Activated naive CD8-positive, alpha-beta T cell treated with anti-CD3 and anti-CD28 coated beads for 36 hours (primary cell): ENCODE measurements around the gene ABCC4. TPM values are rescaled to one million over a fixed set of nuclear protein-coding genes. Genes with fewer than 3 reads are reported as not detected.

Experiments
- DNase-seq: peaks from one replicate; pipeline ENCODE4 v3.0.0; 2021
- H3K27ac Mint-ChIP-seq: one replicate; pipeline ENCODE4 v1.8.0; 2022; ENCODE audit warnings: mild to moderate bottlenecking, moderate library complexity, mixed read lengths
- H3K27me3 Mint-ChIP-seq: one replicate; pipeline ENCODE4 v1.8.0; 2022; ENCODE audit warnings: mild to moderate bottlenecking, mixed read lengths
- H3K36me3 Mint-ChIP-seq: one replicate; pipeline ENCODE4 v1.8.0; 2021; ENCODE audit warnings: mild to moderate bottlenecking, mixed read lengths
- H3K4me1 Mint-ChIP-seq: one replicate; pipeline ENCODE4 v1.8.0; 2021; ENCODE audit warnings: mixed read lengths
- H3K4me3 Mint-ChIP-seq: one replicate; pipeline ENCODE4 v1.8.0; 2022; ENCODE audit warnings: mild to moderate bottlenecking, moderate library complexity, mixed read lengths
- H3K9me3 Mint-ChIP-seq: one replicate; pipeline ENCODE4 v1.8.0; 2022; ENCODE audit warnings: mixed read lengths
- total RNA-seq, 2 experiments: library from RNA; stranded (reverse); gene quantifications; one replicate each; pipeline ENCODE4 v1.2.3, GENCODE V29; 2021

ABCC4 gene
- total RNA-seq, 2 experiments from 2014 or later = 11.4 to 11.6 TPM

DNA sequence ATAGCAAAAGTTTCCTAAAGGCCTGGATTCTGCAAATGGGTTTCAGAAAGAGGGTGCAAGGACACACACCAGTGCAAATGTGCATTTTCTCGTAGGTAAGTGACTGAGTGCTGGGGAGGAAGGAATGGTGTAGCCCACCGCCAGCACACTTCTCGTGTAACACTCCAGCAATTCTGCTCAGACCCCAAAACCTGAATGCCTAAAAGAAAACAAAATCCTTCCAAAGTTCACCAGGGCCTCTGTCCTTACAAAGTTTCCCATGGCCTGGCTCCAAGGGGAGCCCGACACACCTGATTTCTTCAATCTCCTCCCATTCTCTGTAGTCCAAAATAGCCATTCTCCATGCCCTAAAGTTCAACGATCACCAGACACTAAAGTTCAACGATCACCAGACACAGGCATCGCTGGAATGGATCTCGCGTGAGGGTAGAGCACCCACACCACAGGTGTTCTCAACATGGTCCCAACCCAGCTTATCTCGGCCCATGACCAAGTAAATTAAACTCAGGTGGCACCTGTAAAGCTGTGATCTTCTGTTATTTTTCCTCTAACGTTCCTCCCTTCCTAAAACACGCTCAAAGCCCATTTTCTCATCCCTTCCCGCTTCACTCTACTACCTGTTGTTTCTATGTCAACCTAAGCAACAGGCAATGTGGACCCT lies 46.0 kb downstream of the ABCC4 start:
- DNase-seq = no peak
- Mint-ChIP-seq H3K36me3 (peaks cover 14% of the 10 kb centered on the region), H3K9me3 (no peaks in the 10 kb centered on the region), H3K4me1 (peaks cover 14% of the 10 kb centered on the region), H3K4me3 (no peak overlapping the region), H3K27me3 (no peaks in the 10 kb centered on the region), H3K27ac (no peak overlapping the region)

GRCh38 chr13:95254339-95254738 lies 46.9 kb downstream of the ABCC4 start:
- no peak for DNase-seq
- Mint-ChIP-seq H3K36me3 (peaks cover 12% of the 10 kb centered on the region), H3K9me3 (no peaks in the 10 kb centered on the region), H3K4me1 (peaks cover 16% of the 10 kb centered on the region), H3K27me3 (no peaks in the 10 kb centered on the region), H3K4me3 (no peak overlapping the region), H3K27ac (no peak overlapping the region)

DNA sequence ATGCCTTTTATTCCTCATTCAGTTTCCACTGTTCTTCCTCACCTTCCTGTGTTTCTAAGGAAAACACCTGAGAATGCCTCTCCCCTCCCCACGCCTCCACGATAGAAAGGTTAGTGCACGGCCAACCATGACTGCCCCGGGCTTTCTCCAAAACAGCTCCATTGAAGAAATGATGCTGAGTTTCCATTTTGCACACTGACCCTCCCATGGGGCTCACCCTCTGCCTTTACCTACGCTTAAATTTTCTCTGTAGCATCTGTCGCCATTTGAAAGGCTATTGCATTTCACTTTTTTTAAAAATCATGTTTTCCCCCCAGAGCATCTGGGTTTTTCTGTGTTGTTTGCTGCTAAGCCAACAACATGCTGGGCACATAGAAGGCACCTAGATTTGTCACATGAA lies 48.2 kb downstream of the ABCC4 start:
- no peak for DNase-seq
- peaks cover 7% of the 10 kb centered on the region for H3K36me3 Mint-ChIP-seq

DNA sequence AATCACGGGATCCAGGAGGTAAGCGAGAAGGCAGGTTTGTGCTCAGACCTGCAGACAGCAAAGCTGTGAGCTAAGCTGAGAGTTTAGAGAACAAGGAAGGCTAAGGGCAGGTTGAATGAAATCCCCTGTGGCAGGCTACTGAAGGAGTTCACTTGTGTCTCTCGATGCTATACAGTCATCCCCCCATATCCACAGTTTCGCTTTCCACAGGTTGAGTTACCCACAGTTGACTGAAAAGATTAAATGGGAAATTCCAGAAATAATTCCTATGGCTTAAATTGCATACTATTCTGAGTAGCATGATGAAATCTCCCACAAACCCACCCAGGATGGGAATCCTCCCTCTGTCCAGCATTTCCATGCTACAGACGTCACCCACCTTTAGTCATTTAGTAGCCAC lies 49.6 kb downstream of the ABCC4 start:
- peaks cover 4% of the 10 kb centered on the region for H3K36me3 Mint-ChIP-seq
- H3K4me1 Mint-ChIP-seq = peaks cover 16% of the 10 kb centered on the region
- no peak overlapping the region for H3K4me3 Mint-ChIP-seq
- H3K9me3 Mint-ChIP-seq = no peaks in the 10 kb centered on the region
- no peak for DNase-seq
- H3K27me3 Mint-ChIP-seq = no peaks in the 10 kb centered on the region
- H3K27ac Mint-ChIP-seq = peak overlapping the region; percentile 27

More for the DNA sequence above, 48.2 kb downstream of the ABCC4 start:
- no peak overlapping the region for H3K4me3 Mint-ChIP-seq
- no peak overlapping the region for H3K27ac Mint-ChIP-seq
- no peaks in the 10 kb centered on the region for H3K27me3 Mint-ChIP-seq
- H3K4me1 Mint-ChIP-seq = peaks cover 16% of the 10 kb centered on the region
- H3K9me3 Mint-ChIP-seq = no peaks in the 10 kb centered on the region

DNA sequence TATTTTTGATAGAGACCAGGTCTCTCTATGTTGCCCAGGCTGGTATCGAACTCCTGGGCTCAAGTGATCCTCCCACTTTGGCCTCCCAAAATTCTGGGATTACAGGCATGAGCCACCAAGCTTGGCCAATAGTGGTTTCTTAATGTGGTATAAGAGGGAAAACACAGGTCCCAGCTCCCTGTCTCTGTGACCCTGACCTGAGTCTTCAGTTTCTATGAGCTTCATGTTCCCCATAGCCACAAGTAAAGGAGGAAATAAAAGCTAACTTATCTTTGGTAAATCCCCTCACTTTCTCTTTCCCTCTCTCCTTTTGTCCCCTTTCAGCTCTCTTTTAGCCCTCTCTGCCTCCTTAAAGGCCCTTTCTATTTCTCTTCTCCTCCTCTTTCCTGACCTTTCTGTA lies 50.3 kb downstream of the ABCC4 start:
- H3K4me3 Mint-ChIP-seq = no peak overlapping the region
- peaks cover 16% of the 10 kb centered on the region for H3K4me1 Mint-ChIP-seq
- DNase-seq = no peak
- H3K27me3 Mint-ChIP-seq = no peaks in the 10 kb centered on the region
- H3K36me3 Mint-ChIP-seq = peaks cover 9% of the 10 kb centered on the region
- no peaks in the 10 kb centered on the region for H3K9me3 Mint-ChIP-seq
- H3K27ac Mint-ChIP-seq = no peak overlapping the region

DNA sequence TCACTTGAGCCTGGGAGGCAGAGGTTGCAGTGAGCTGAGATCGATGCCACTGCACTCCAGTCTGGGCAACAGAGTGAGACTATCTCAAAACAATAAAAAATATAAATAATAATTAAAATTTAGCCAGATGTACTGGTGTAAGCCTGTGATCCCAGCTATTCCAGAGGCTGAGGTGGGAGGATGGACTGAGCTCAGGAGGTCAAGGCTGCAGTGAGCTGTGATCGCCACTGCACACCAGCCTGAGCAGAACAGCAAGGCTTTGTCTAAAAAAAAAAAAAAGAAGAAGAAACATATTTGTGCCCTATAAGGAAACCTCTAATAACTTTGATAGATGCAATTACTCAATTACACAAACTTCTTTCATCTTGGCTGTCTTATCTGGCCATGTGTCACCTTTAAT lies 52.3 kb downstream of the ABCC4 start:
- no peak overlapping the region for H3K27ac Mint-ChIP-seq

GRCh38 chr13:95247852-95248251 lies 53.4 kb downstream of the ABCC4 start:
- Mint-ChIP-seq H3K27ac (no peak overlapping the region), H3K27me3 (no peaks in the 10 kb centered on the region), H3K36me3 (peaks cover 24% of the 10 kb centered on the region), H3K4me1 (peaks cover 13% of the 10 kb centered on the region), H3K9me3 (no peaks in the 10 kb centered on the region), H3K4me3 (no peak overlapping the region)
- DNase-seq = no peak

More for the DNA sequence above, 52.3 kb downstream of the ABCC4 start:
- DNase-seq = no peak
- H3K4me3 Mint-ChIP-seq = no peak overlapping the region
- H3K9me3 Mint-ChIP-seq = no peaks in the 10 kb centered on the region
- no peaks in the 10 kb centered on the region for H3K27me3 Mint-ChIP-seq
- peaks cover 19% of the 10 kb centered on the region for H3K36me3 Mint-ChIP-seq
- peaks cover 13% of the 10 kb centered on the region for H3K4me1 Mint-ChIP-seq

DNA sequence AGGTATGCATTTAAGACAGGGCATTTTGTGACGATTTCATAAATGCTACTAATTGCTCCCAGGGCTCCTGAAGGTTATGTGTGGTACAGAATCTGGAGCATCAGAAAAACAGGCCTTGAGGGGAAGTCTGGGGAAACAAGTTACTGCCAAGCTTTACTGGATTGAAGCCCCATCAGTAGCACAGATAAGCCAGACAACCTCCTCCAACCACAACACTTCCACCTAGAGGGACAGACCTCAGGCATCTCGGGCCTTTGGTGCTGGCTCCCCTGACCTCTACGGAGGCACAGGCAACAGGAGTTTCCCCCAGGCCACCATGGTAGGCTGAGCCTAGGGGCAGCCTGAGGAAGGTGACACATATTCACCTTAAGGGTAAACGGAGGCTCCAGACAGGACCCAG lies 54.1 kb downstream of the ABCC4 start:
- peaks cover 13% of the 10 kb centered on the region for H3K4me1 Mint-ChIP-seq
- no peak for DNase-seq
- no peaks in the 10 kb centered on the region for H3K9me3 Mint-ChIP-seq
- H3K27ac Mint-ChIP-seq = no peak overlapping the region
- no peak overlapping the region for H3K4me3 Mint-ChIP-seq
- H3K36me3 Mint-ChIP-seq = peaks cover 24% of the 10 kb centered on the region
- no peaks in the 10 kb centered on the region for H3K27me3 Mint-ChIP-seq

DNA sequence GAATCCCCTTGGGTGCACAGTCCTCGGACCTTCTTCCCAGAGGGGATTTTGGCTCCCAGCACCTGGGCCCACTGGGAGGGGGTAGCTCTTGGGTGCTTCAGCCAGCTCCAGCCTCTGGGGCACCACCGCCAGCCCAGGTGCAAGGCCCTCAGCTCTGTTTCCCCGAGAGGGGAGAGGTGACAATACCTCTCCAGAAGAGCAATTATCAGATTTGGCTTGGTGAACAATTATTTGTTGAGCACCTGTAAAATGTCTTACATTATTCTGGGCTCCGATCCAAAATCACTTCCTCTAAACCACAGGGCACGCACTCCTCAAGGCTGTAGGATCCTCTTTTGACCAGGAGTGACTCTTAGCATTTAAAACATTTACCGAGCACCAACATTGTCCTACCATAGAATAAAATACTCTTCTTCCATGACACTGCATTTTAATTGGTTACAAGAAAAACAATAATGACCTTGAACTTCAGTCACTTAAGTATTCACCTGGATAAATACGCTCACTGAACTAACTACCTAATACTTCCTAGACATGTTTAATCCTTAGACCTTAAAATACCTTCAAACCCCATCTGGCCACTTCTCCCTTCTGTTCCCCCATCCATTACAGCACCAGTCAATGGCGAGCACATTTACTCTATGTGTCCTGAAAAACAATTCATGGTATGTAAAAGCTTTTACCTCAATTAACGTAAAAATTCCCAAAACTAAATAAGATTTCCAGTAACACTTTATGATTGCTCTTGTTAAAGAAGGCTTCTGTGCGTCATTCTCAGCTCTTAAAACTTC lies 54.8 kb downstream of the ABCC4 start:
- Mint-ChIP-seq H3K4me1 (peaks cover 8% of the 10 kb centered on the region), H3K4me3 (no peak overlapping the region), H3K27ac (no peak overlapping the region), H3K27me3 (no peaks in the 10 kb centered on the region), H3K36me3 (peaks cover 25% of the 10 kb centered on the region), H3K9me3 (no peaks in the 10 kb centered on the region)
- no peak for DNase-seq

DNA sequence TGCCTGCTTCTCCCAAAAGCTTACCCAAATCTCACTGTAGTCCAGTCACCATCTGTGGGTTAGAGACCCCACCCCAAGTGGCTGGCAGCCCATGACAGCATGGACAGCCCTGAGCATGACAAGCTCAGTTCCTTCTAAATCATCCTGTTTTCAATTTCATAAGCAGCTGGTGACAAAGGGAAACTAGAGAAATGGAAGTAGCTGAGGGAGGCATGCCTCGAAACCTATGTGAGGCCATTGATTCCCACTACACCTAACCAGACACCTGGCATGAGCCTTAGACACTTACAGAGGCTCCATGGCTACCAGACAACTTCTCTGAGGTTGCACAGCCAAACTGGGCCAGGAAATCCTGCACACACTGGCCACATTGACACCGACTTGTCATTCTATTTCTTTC lies 56.2 kb downstream of the ABCC4 start:
- H3K9me3 Mint-ChIP-seq = no peaks in the 10 kb centered on the region
- no peak overlapping the region for H3K27ac Mint-ChIP-seq

DNA sequence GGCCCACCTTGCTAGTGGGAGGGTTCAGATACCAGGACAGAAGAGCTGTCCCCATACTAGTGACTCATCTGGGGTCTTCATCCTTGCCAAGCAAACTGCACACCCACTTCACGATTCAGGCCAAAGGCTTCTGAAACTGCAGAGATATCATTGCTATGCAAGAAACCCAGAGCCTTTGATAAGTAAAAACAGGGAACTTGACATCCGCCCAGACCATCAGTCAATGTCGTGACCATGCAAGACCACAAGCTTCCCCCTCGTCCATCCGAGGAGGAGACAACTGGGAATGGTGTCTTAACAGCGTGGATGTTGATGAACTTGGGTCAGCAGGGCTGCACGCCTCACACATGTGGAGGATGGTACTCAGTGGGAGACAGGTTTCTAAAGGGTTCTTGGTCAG lies 58.0 kb downstream of the ABCC4 start:
- H3K4me3 Mint-ChIP-seq = no peak overlapping the region
- H3K27ac Mint-ChIP-seq = no peak overlapping the region
- no peaks in the 10 kb centered on the region for H3K4me1 Mint-ChIP-seq
- H3K36me3 Mint-ChIP-seq = peaks cover 35% of the 10 kb centered on the region
- H3K27me3 Mint-ChIP-seq = no peaks in the 10 kb centered on the region
- H3K9me3 Mint-ChIP-seq = no peaks in the 10 kb centered on the region
- DNase-seq = no peak

More for the DNA sequence above, 56.2 kb downstream of the ABCC4 start:
- H3K4me1 Mint-ChIP-seq = peaks cover 1% of the 10 kb centered on the region
- H3K36me3 Mint-ChIP-seq = peaks cover 33% of the 10 kb centered on the region
- H3K4me3 Mint-ChIP-seq = no peak overlapping the region
- DNase-seq = no peak
- no peaks in the 10 kb centered on the region for H3K27me3 Mint-ChIP-seq

DNA sequence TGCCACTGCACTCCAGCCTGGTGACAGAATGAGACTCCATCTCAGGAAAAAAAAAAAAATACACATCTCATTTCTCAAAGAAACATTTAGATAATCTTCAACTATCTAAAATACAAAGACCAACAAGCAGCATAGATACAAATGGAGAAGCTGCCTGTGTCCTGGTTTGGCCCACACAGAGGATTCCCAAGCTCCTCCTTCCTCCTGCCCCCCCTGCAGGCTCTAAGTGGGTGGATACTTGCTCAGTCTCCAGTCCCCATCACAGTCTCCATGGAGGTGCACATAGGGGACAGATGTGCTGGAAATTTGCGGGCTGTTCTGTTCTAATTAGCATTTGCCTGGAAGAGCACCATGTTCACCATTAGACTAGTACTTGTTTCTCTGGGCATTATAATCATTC lies 59.9 kb downstream of the ABCC4 start:
- peaks cover 41% of the 10 kb centered on the region for H3K36me3 Mint-ChIP-seq
- H3K4me1 Mint-ChIP-seq = peaks cover 3% of the 10 kb centered on the region
- H3K9me3 Mint-ChIP-seq = no peaks in the 10 kb centered on the region
- no peak overlapping the region for H3K4me3 Mint-ChIP-seq
- H3K27ac Mint-ChIP-seq = no peak overlapping the region
- no peaks in the 10 kb centered on the region for H3K27me3 Mint-ChIP-seq
- DNase-seq = no peak

GRCh38 chr13:95239283-95239682 lies 62.0 kb downstream of the ABCC4 start:
- no peaks in the 10 kb centered on the region for H3K9me3 Mint-ChIP-seq
- no peak overlapping the region for H3K4me3 Mint-ChIP-seq
- no peaks in the 10 kb centered on the region for H3K27me3 Mint-ChIP-seq
- H3K4me1 Mint-ChIP-seq = peaks cover 9% of the 10 kb centered on the region
- peaks cover 33% of the 10 kb centered on the region for H3K36me3 Mint-ChIP-seq
- DNase-seq = no peak
- no peak overlapping the region for H3K27ac Mint-ChIP-seq

DNA sequence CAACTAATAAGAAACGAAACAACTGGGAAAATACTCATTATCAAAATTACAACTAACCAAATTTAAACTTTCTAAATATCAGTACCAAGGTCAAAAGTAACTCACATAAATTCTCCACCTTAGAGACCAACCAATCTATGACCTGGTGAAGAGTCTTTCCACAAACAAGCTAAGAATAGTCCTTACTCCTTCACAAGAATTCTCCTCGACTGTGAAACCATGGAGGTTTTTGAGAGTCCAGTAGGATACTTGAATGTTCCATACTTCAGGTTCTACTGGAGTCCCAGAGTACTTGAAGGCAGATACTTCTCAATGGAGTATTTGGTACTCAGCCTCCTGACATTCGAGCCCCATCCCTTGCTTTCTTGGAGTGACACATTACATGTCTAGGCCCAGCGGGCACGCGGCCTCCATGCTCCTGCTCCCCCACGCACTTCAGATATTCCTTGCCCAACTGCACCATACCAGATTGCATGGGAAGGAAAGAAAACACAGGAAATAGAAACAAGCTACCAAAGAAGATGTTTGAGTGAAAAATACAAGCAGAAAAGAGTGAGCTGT lies 63.9 kb downstream of the ABCC4 start:
- Mint-ChIP-seq H3K4me3 (no peak overlapping the region), H3K9me3 (no peaks in the 10 kb centered on the region), H3K27me3 (no peaks in the 10 kb centered on the region), H3K36me3 (peaks cover 28% of the 10 kb centered on the region), H3K4me1 (peaks cover 9% of the 10 kb centered on the region), H3K27ac (no peak overlapping the region)
- no peak for DNase-seq

GRCh38 chr13:95236774-95237173 lies 64.5 kb downstream of the ABCC4 start:
- Mint-ChIP-seq H3K36me3 (peaks cover 29% of the 10 kb centered on the region), H3K27me3 (no peaks in the 10 kb centered on the region), H3K9me3 (no peaks in the 10 kb centered on the region), H3K4me1 (peaks cover 9% of the 10 kb centered on the region), H3K4me3 (no peak overlapping the region), H3K27ac (no peak overlapping the region)
- DNase-seq = no peak
